ENCODE results near the gene STK39.

STK39 gene

GRCh38 chr2:168159754-168160585 is 87.4 kb downstream of the STK39 start:
- no peak for DNase-seq (ENCODE audit: low read depth)

- DNase-seq (ENCODE audit: low read depth) = no peak
Measured at GRCh38 chr2:168158586-168158985, 88.8 kb downstream of the STK39 start.

- no peak for DNase-seq (ENCODE audit: low read depth)
Measured at GRCh38 chr2:168157926-168158325, 89.5 kb downstream of the STK39 start.

GRCh38 chr2:168157070-168157469 is 90.3 kb downstream of the STK39 start:
- DNase-seq (ENCODE audit: low read depth) = no peak

- DNase-seq (ENCODE audit: low read depth) = no peak
Measured at GRCh38 chr2:168156661-168157060, 90.7 kb downstream of the STK39 start.

- DNase-seq (ENCODE audit: low read depth) = no peak
Measured at GRCh38 chr2:168155680-168156079, 91.7 kb downstream of the STK39 start.

- no peak for DNase-seq (ENCODE audit: low read depth)
Measured at GRCh38 chr2:168155046-168155445, 92.3 kb downstream of the STK39 start.

GRCh38 chr2:168152902-168153530 is 94.4 kb downstream of the STK39 start:
- no peak for DNase-seq (ENCODE audit: low read depth)

- no peak for DNase-seq (ENCODE audit: low read depth)
Measured at GRCh38 chr2:168149986-168150385, 97.4 kb downstream of the STK39 start.

GRCh38 chr2:168149150-168149974 is 98.0 kb downstream of the STK39 start:
- DNase-seq (ENCODE audit: low read depth) = no peak

GRCh38 chr2:168147830-168148794 is 99.3 kb downstream of the STK39 start:
- no peak for DNase-seq (ENCODE audit: low read depth)

- DNase-seq (ENCODE audit: low read depth) = no peak
Measured at GRCh38 chr2:168146892-168147810, 100.2 kb downstream of the STK39 start.

- DNase-seq (ENCODE audit: low read depth) = no peak
Measured at GRCh38 chr2:168145426-168146310, 101.7 kb downstream of the STK39 start.

- no peak for DNase-seq (ENCODE audit: low read depth)
Measured at GRCh38 chr2:168145011-168145410, 102.4 kb downstream of the STK39 start.

- no peak for DNase-seq (ENCODE audit: low read depth)
Measured at GRCh38 chr2:168143813-168144212, 103.6 kb downstream of the STK39 start.

- no peak for DNase-seq (ENCODE audit: low read depth)
Measured at GRCh38 chr2:168140892-168141291, 106.5 kb downstream of the STK39 start.

GRCh38 chr2:168139852-168140251 is 107.5 kb downstream of the STK39 start:
- no peak for DNase-seq (ENCODE audit: low read depth)

- DNase-seq (ENCODE audit: low read depth) = no peak
Measured at GRCh38 chr2:168138901-168139300, 108.5 kb downstream of the STK39 start.

GRCh38 chr2:168138374-168138773 is 109.0 kb downstream of the STK39 start:
- peak; percentile 64 for DNase-seq (ENCODE audit: low read depth)

Data from stromal cell of bone marrow (primary cell).